KMS-11 (cell line): Measurements from ENCODE around the gene FBXO21.
"Not testable (repeated sequence)": the region's sequence is repeated elsewhere in the genome, so short reads cannot be mapped to it uniquely, and the experiment has no call there.

ENCODE experiments used
- H2AFZ ChIP-seq: fragments of 200-600 bp; sonication (generic); 2 replicates; pipeline ENCODE4 v1.6.1; 2016; ENCODE audit warnings: antibody characterized with exemption, mixed run types, low read depth
- H3K27ac ChIP-seq: fragments of 200-600 bp; sonication (generic); 2 replicates; pipeline ENCODE4 v1.6.1; 2016; ENCODE audit warnings: mild to moderate bottlenecking, mixed run types
- H3K27me3 ChIP-seq: fragments of 200-600 bp; sonication (generic); 2 replicates; pipeline ENCODE4 v1.6.1; 2017; ENCODE audit warnings: mild to moderate bottlenecking, low read depth, mixed run types, moderate library complexity; ENCODE audit not compliant: insufficient read depth
- H3K36me3 ChIP-seq: fragments of 200-600 bp; sonication (generic); 2 replicates; pipeline ENCODE4 v1.6.1; 2017; ENCODE audit warnings: mild to moderate bottlenecking, mixed run types; ENCODE audit not compliant: insufficient read depth
- H3K4me1 ChIP-seq: fragments of 200-600 bp; sonication (generic); 2 replicates; pipeline ENCODE4 v1.6.1; 2016; ENCODE audit warnings: mild to moderate bottlenecking, low read depth, mixed run types; ENCODE audit not compliant: poor library complexity, severe bottlenecking
- H3K4me2 ChIP-seq: fragments of 200-600 bp; sonication (generic); 2 replicates; pipeline ENCODE4 v1.7.0; 2016; ENCODE audit warnings: mild to moderate bottlenecking, mixed run types
- H3K4me3 ChIP-seq: fragments of 200-600 bp; sonication (generic); IDR thresholded peaks from 2 replicates; pipeline ENCODE4 v1.6.1; 2017; ENCODE audit warnings: low read depth, low read length, mixed read lengths; ENCODE audit not compliant: insufficient read depth
- H3K79me2 ChIP-seq: fragments of 200-600 bp; sonication (generic); 2 replicates; pipeline ENCODE4 v1.6.1; 2016; ENCODE audit warnings: low read depth, mixed run types; ENCODE audit not compliant: insufficient read depth
- H3K9ac ChIP-seq: fragments of 200-600 bp; sonication (generic); 2 replicates; pipeline ENCODE4 v1.6.1; 2016; ENCODE audit warnings: mild to moderate bottlenecking, mixed run types
- H4K20me1 ChIP-seq: fragments of 200-600 bp; sonication (generic); 2 replicates; pipeline ENCODE4 v1.6.1; 2016; ENCODE audit warnings: mild to moderate bottlenecking, mixed run types; ENCODE audit not compliant: insufficient read depth
- CTCF ChIP-seq: fragments of 200-600 bp; sonication (generic); conservative IDR thresholded peaks from 2 replicates; pipeline ENCODE4 v1.6.1; 2017; ENCODE audit warnings: low read depth, mild to moderate bottlenecking, antibody characterized with exemption, low read length, moderate library complexity, mixed read lengths

FBXO21 gene

GRCh38 chr12:117225179-117225578 lies 34.9 kb upstream of the FBXO21 start:
- Histone ChIP-seq H3K27ac (no peak overlapping the region), H3K79me2 (no peaks in the 10 kb centered on the region), H2AFZ (no peak overlapping the region), H3K9ac (no peak overlapping the region), H3K4me3 (no peak overlapping the region), H3K4me2 (no peak overlapping the region), H3K4me1 (no peaks in the 10 kb centered on the region), H3K27me3 (no peaks in the 10 kb centered on the region), H4K20me1 (no peaks in the 10 kb centered on the region), H3K36me3 (no peaks in the 10 kb centered on the region)
- TF ChIP-seq CTCF: no peak

DNA sequence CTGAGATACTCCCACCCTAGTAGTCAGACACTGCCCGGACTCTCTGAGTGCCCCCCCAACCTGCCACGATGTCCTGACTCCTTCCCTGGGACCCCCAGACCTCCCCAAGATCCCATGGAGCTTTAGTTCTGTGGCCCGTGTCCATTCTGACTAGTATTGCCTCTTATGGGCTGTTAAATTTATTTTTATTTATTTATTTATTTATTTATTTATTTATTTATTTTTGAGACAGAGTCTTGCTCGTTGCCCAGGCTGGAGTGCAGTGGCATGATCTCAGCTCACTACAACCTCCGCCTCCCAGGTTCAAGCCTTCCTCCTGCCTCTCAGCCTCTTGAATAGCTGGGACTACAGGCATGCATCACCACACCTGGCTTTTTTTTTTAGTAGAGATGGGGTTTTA lies 30.7 kb upstream of the FBXO21 start:
- not testable (repeated sequence) for H4K20me1 ChIP-seq, H3K4me1 ChIP-seq, H3K79me2 ChIP-seq, H3K4me3 ChIP-seq, H3K27ac ChIP-seq, H2AFZ ChIP-seq, H3K9ac ChIP-seq, H3K36me3 ChIP-seq, H3K4me2 ChIP-seq, H3K27me3 ChIP-seq

DNA sequence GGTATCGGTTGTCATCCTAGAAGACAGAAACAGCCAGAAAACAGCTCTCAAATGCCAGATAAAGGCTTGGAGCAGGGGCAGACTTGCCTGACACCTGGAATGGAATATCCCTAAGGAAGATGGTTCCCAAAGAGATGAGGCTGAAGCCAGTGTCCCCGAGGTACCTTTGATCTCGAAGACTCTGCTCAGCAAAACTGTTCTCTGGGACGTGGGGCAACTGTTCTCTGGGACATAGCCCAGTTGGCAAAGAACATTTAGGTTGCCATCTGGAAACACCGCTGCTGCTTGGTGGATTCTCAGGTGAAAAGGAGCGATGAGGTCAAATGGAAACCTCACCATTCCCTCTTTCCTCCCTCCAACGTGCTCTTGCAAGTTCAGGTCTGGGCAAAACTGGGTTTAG lies 27.9 kb upstream of the FBXO21 start:
- Histone ChIP-seq H3K4me2 (no peak overlapping the region), H4K20me1 (no peaks in the 10 kb centered on the region), H3K9ac (no peak overlapping the region), H3K4me1 (no peaks in the 10 kb centered on the region), H3K79me2 (no peaks in the 10 kb centered on the region), H2AFZ (no peak overlapping the region), H3K4me3 (no peak overlapping the region), H3K36me3 (no peaks in the 10 kb centered on the region), H3K27ac (no peak overlapping the region), H3K27me3 (no peaks in the 10 kb centered on the region)
- no peak for TF ChIP-seq CTCF

GRCh38 chr12:117216686-117217085 lies 26.4 kb upstream of the FBXO21 start:
- H3K27me3 ChIP-seq: no peaks in the 10 kb centered on the region

DNA sequence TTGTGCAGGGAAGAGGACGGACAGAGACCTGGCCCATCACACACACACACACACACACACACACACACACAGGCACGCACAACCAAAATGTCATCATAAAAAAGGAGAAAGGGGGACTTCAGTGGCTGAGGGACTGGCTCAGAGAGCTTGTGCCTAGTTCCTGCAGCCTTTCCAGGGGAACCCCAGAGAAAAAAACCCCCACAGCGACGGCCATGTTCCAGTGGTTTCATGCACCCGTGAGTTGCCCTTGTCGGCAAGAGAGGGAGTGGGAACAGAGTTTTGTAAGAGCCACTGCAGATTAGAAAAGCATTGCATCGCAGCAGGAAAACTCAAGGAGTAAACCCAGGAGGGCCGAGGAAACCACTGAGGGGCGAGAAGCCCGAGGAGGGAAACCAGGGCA lies 24.5 kb upstream of the FBXO21 start:
- Histone ChIP-seq H3K4me3 (no peak overlapping the region), H3K79me2 (no peaks in the 10 kb centered on the region), H2AFZ (no peak overlapping the region), H4K20me1 (no peaks in the 10 kb centered on the region), H3K27me3 (no peaks in the 10 kb centered on the region), H3K27ac (no peak overlapping the region), H3K36me3 (no peaks in the 10 kb centered on the region), H3K4me2 (no peak overlapping the region), H3K9ac (no peak overlapping the region), H3K4me1 (no peaks in the 10 kb centered on the region)
- no peak for TF ChIP-seq CTCF

More at GRCh38 chr12:117216686-117217085, 26.4 kb upstream of the FBXO21 start:
- H4K20me1 ChIP-seq: no peaks in the 10 kb centered on the region
- no peak overlapping the region for H3K4me3 ChIP-seq
- H3K36me3 ChIP-seq: no peaks in the 10 kb centered on the region
- no peak for TF ChIP-seq CTCF
- no peaks in the 10 kb centered on the region for H3K79me2 ChIP-seq
- no peak overlapping the region for H3K4me2 ChIP-seq
- no peak overlapping the region for H3K27ac ChIP-seq
- no peak overlapping the region for H3K9ac ChIP-seq
- no peaks in the 10 kb centered on the region for H3K4me1 ChIP-seq
- H2AFZ ChIP-seq: no peak overlapping the region
